GM12878 (cell line): ENCODE results near the gene CD164L2. TPM values are rescaled to one million over a fixed set of nuclear protein-coding genes. Genes with fewer than 3 reads are reported as not detected.

Experiments
- ATAC-seq: fragments of 200-7000 bp; cut with Tn5 transposase; 3 replicates; pipeline ENCODE4 v1.9.1; 2020; ENCODE audit warnings: mild to moderate bottlenecking, moderate library complexity
- BruUV-seq: library from RNA; stranded (reverse); fragments of 400-500 nt; replicated peaks from 2 replicates; lab custom pipeline; 2021; lab: Mats Ljungman, UMichigan
- CTCF ChIA-PET: fragments of 300-600 bp; sonication (Branson Sonifier 250); formaldehyde crosslinking; extraction: SDS; loops from one replicate; lab custom pipeline; 2021; ENCODE audit warnings: inconsistent platforms; lab: Yijun Ruan, JAX
- POLR2A ChIA-PET: fragments of 350-600 bp; formaldehyde crosslinking; extraction: SDS; loops from one replicate; lab custom pipeline; 2021; ENCODE audit warnings: inconsistent platforms; lab: Charles Lee
- RAD21 ChIA-PET: fragments of 300-600 bp; sonication (Branson Sonifier 250); formaldehyde crosslinking; loops from one replicate; lab custom pipeline; 2023; ENCODE audit warnings: antibody characterized with exemption; ENCODE audit not compliant: unreplicated experiment; lab: Charles Lee
- SMC1A ChIA-PET: fragments of 300-600 bp; sonication (Branson Sonifier 250); formaldehyde crosslinking; loops from one replicate; lab custom pipeline; 2023; ENCODE audit not compliant: unreplicated experiment, uncharacterized antibody; lab: Charles Lee
- DNase-seq: peaks from one replicate; pipeline ENCODE4 v3.0.0-alpha.2; 2011; ENCODE audit warnings: low read depth, low spot score
- FAIRE-seq: peaks from 3 replicates; lab custom pipeline; 2011; peaks lifted over from hg19 to GRCh38; lab: Jason Lieb, UNC
- H2AFZ ChIP-seq: 2 replicates; pipeline ENCODE4 v1.6.0; 2011; ENCODE audit warnings: low read depth, low read length, control low read depth; ENCODE audit not compliant: control insufficient read depth
- H3K27ac ChIP-seq: 2 replicates; pipeline ENCODE4 v1.5.1; 2011; ENCODE audit warnings: control low read depth; ENCODE audit not compliant: control insufficient read depth, insufficient read depth
- H3K27me3 ChIP-seq, 2 experiments: replicated peaks in 1 of 2; 2 replicates each; pipeline versions ENCODE4 v1.6.0 to v1.6.1; 2011; ENCODE audit warnings: low read length in 1 of 2; ENCODE audit not compliant: control insufficient read depth in 2 of 2, insufficient read depth in 2 of 2
- H3K36me3 ChIP-seq, 2 experiments: 2 replicates each; pipeline ENCODE4 v1.5.1; 2011; ENCODE audit warnings: low read length in 1 of 2; ENCODE audit not compliant: control insufficient read depth in 2 of 2, insufficient read depth in 2 of 2
- H3K4me1 ChIP-seq: 2 replicates; pipeline ENCODE4 v1.6.1; 2011; ENCODE audit warnings: mild to moderate bottlenecking, low read length, moderate library complexity, mixed read lengths; ENCODE audit not compliant: control insufficient read depth, insufficient read depth
- H3K4me2 ChIP-seq: 2 replicates; pipeline ENCODE4 v1.6.0; 2011; ENCODE audit warnings: control low read depth; ENCODE audit not compliant: control insufficient read depth, insufficient read depth
- H3K4me3 ChIP-seq: fragments of 200-600 bp; sonication (generic); 2 replicates; pipeline ENCODE4 v1.5.1; 2016
- H3K79me2 ChIP-seq: 2 replicates; pipeline ENCODE4 v1.6.0; 2011; ENCODE audit warnings: low read length; ENCODE audit not compliant: control insufficient read depth, insufficient read depth
- H3K9ac ChIP-seq: 2 replicates; pipeline ENCODE4 v1.8.0; 2011; ENCODE audit warnings: low read length, control low read depth, mixed read lengths; ENCODE audit not compliant: control insufficient read depth, insufficient read depth
- H3K9me3 ChIP-seq: replicated peaks from 3 replicates; pipeline ENCODE4 v1.5.1; 2011; ENCODE audit warnings: mild to moderate bottlenecking, low read length; ENCODE audit not compliant: control insufficient read depth, insufficient read depth
- H4K20me1 ChIP-seq: 2 replicates; pipeline ENCODE4 v1.6.0; 2011; ENCODE audit not compliant: control insufficient read depth, insufficient read depth
- ASH2L ChIP-seq: fragments of 300-600, 200-600 bp; sonication (generic); IDR thresholded peaks from 2 replicates; pipeline ENCODE4 v1.6.1; 2017; ENCODE audit warnings: low read depth, mild to moderate bottlenecking, borderline replicate concordance
- NBN ChIP-seq: fragments of 450-650 bp; IDR thresholded peaks from 2 replicates; pipeline ENCODE4 v1.6.1; 2016
- RB1 ChIP-seq: fragments of 450-650 bp; formaldehyde crosslinking; IDR thresholded peaks from 2 replicates; pipeline ENCODE4 v1.6.1; 2017; ENCODE audit warnings: mild to moderate bottlenecking, borderline replicate concordance
- RELA ChIP-seq: fragments of 450-650 bp; IDR thresholded peaks from 2 replicates; pipeline ENCODE4 v1.8.0; 2014; ENCODE audit warnings: borderline replicate concordance; ENCODE audit not compliant: partially characterized antibody
- SPI1 ChIP-seq: IDR thresholded peaks from 2 replicates; pipeline ENCODE4 v1.6.1; 2011; ENCODE audit warnings: low read depth, mild to moderate bottlenecking, low read length, moderate library complexity, borderline replicate concordance; ENCODE audit not compliant: insufficient read depth
- TCF7 ChIP-seq: IDR thresholded peaks from 2 replicates; pipeline ENCODE4 v1.6.1; 2014; ENCODE audit warnings: antibody characterized with exemption, borderline replicate concordance
- WGBS: methylation state at CpG from one replicate; pipeline ENCODE4 v1.1.6; 2016; ENCODE audit warnings: low lambda C conversion rate; ENCODE audit not compliant: insufficient replicate concordance, insufficient coverage; ENCODE audit errors: missing lambda C conversion rate; 5-methylcytosine and 5-hydroxymethylcytosine counted together
- in situ Hi-C: fragments of 300-500 bp; cut with MboI; formaldehyde crosslinking; loops from 9 replicates; pipeline ENCODE4 v1.14.3; 2018; ENCODE audit warnings: mixed read lengths
- intact Hi-C: fragments of 100-400 bp; cut with micrococcal nuclease; formaldehyde crosslinking; loops from one replicate; pipeline ENCODE4 v1.14.2; 2022; ENCODE audit not compliant: unreplicated experiment
- polyA plus RNA-seq, 11 experiments: library from polyadenylated mRNA; depleted of rRNA in 4 of 11; unstranded in 6 of 11; stranded (reverse) in 5 of 11; fragments of >200 nt; fragmentation: Nextera tagmentation in 4 of 11; fragmentation: Illumina TruSeq in 1 of 11; extraction: Ambion mirVana in 4 of 11; extraction: Trizol in 1 of 11; gene quantifications; 1 replicate in 1 of 11; 2 replicates in 10 of 11; pipeline versions ENCODE4 v1.2.1 to v1.2.3, GENCODE V29; 2011 to 2016; ENCODE audit warnings: inconsistent platforms in 2 of 11, missing spikeins in 2 of 11, low read depth in 1 of 11
- total RNA-seq, 4 experiments: library from RNA; depleted of rRNA in 3 of 4; stranded (reverse); fragments of >200 nt in 3 of 4; fragmentation: Illumina TruSeq in 1 of 4; extraction: Trizol in 1 of 4; gene quantifications; 2 replicates each; pipeline versions ENCODE4 v1.2.1 to v1.2.3, GENCODE V29; 2013 to 2021
- TF ChIP-seq, protein P1 (sequence below): fragments of 450-650 bp; IDR thresholded peaks from 2 replicates; pipeline ENCODE4 v1.6.1; 2016; ENCODE audit warnings: mild to moderate bottlenecking, moderate library complexity, borderline replicate concordance

Gene CD164L2
- total and polyA plus RNA-seq, 10 of the 15 experiments (the other 5 are each of a cell fraction or from before 2014, with no cell fraction given): not detected

- ChIA-PET SMC1A (interaction anchor here (1.6 to 22.2 kb wide), 8 partner anchors 7 to 81 kb away, joined by 3 to 470 read pairs (median 6); no protein-coding TSS in a partner anchor), CTCF (interaction anchor here (0.7 to 18.9 kb wide), 7 partner anchors 11 to 171 kb away, joined by 3 to 240 read pairs (median 3); no protein-coding TSS in a partner anchor), RAD21 (interaction anchor here (1.0 to 6.3 kb wide), 4 partner anchors 10 to 130 kb away, joined by 4 to 47 read pairs (median 6); no protein-coding TSS in a partner anchor), POLR2A (interaction anchor here (1.1 to 5.4 kb wide), 8 partner anchors 8 to 63 kb away, joined by 3 to 43 read pairs (median 4); partner anchors contain the start of gene WASF2)
- H3K4me3 ChIP-seq: no peak overlapping the region
- ATAC-seq (peak; percentile 37), FAIRE-seq (no peak), DNase-seq (no peak)
- H3K36me3 ChIP-seq: peaks cover 8 to 28% of the 10 kb centered on the region in 2 experiments
- H3K27me3 ChIP-seq: no peaks in the 10 kb centered on the region
- no peak overlapping the region for H2AFZ ChIP-seq
- 94% methylated on average over 2 of the region's 2 CpGs for WGBS
- peak overlapping the region; percentile 56; the same call in 1 of the 2 replicates for H3K4me2 ChIP-seq
- H3K27ac ChIP-seq: peak overlapping the region; percentile 63
- no peak overlapping the region for H3K9ac ChIP-seq
- no TSS peak for BruUV-seq
- H3K9me3 ChIP-seq: no peaks in the 10 kb centered on the region
- in situ Hi-C loops (no loop called here), intact Hi-C loops (no loop called here)
- H4K20me1 ChIP-seq: no peaks in the 10 kb centered on the region
- peaks cover 50% of the 10 kb centered on the region for H3K4me1 ChIP-seq
- TF ChIP-seq TCF7 (no peak), ASH2L (no peak), RELA (no peak), RB1 (no peak), SPI1 (peak; percentile 44; the same call in 1 of the 2 replicates), NBN (no peak)
- TF ChIP-seq, protein P1, sequence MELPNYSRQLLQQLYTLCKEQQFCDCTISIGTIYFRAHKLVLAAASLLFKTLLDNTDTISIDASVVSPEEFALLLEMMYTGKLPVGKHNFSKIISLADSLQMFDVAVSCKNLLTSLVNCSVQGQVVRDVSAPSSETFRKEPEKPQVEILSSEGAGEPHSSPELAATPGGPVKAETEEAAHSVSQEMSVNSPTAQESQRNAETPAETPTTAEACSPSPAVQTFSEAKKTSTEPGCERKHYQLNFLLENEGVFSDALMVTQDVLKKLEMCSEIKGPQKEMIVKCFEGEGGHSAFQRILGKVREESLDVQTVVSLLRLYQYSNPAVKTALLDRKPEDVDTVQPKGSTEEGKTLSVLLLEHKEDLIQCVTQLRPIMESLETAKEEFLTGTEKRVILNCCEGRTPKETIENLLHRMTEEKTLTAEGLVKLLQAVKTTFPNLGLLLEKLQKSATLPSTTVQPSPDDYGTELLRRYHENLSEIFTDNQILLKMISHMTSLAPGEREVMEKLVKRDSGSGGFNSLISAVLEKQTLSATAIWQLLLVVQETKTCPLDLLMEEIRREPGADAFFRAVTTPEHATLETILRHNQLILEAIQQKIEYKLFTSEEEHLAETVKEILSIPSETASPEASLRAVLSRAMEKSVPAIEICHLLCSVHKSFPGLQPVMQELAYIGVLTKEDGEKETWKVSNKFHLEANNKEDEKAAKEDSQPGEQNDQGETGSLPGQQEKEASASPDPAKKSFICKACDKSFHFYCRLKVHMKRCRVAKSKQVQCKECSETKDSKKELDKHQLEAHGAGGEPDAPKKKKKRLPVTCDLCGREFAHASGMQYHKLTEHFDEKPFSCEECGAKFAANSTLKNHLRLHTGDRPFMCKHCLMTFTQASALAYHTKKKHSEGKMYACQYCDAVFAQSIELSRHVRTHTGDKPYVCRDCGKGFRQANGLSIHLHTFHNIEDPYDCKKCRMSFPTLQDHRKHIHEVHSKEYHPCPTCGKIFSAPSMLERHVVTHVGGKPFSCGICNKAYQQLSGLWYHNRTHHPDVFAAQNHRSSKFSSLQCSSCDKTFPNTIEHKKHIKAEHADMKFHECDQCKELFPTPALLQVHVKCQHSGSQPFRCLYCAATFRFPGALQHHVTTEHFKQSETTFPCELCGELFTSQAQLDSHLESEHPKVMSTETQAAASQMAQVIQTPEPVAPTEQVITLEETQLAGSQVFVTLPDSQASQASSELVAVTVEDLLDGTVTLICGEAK: no peak
- H3K79me2 ChIP-seq: peaks cover 65% of the 10 kb centered on the region
Measured at GRCh38 chr1:27427329-27427728, 44.2 kb upstream of the CD164L2 start.
